IMR-90 (cell line): ENCODE data around the gene MEGF10. TPM values are rescaled to one million over a fixed set of nuclear protein-coding genes. Genes with fewer than 3 reads are reported as not detected.

Source experiments
- ATAC-seq: fragments of 200-7000 bp; cut with Tn5 transposase; 2 replicates; pipeline ENCODE4 v1.9.1; 2020; ENCODE audit warnings: low read depth, mild to moderate bottlenecking, moderate library complexity
- BruUV-seq: library from RNA; stranded (reverse); fragments of 400-500 nt; replicated peaks from 2 replicates; lab custom pipeline; 2021; lab: Mats Ljungman, UMichigan
- CTCF ChIA-PET: fragments of 300-600 bp; formaldehyde crosslinking; extraction: SDS; loops from one replicate; lab custom pipeline; 2021; ENCODE audit warnings: antibody characterized with exemption; lab: Yijun Ruan, JAX
- POLR2A ChIA-PET: fragments of 300-600 bp; sonication (Branson Sonifier 250); formaldehyde crosslinking; loops from one replicate; lab custom pipeline; 2022; ENCODE audit warnings: antibody characterized with exemption; ENCODE audit not compliant: unreplicated experiment; lab: Charles Lee
- DNase-seq: peaks from one replicate; pipeline ENCODE4 v3.0.0; 2013
- H2AFZ ChIP-seq: replicated peaks from 2 replicates; pipeline ENCODE3; 2013; ENCODE audit warnings: low read length, mild to moderate bottlenecking; ENCODE audit not compliant: poor library complexity
- H2AK5ac ChIP-seq: 2 replicates; pipeline ENCODE4 v1.6.1; 2013; ENCODE audit warnings: low read depth, low read length, inconsistent platforms
- H2AK9ac ChIP-seq: replicated peaks from 2 replicates; pipeline ENCODE3; 2013; ENCODE audit warnings: mild to moderate bottlenecking, low read depth, low read length, moderate library complexity; ENCODE audit not compliant: poor library complexity
- H2BK120ac ChIP-seq: 2 replicates; pipeline ENCODE4 v1.6.1; 2013; ENCODE audit warnings: low read depth, low read length, inconsistent platforms
- H2BK15ac ChIP-seq: 3 replicates; pipeline ENCODE4 v1.6.1; 2013; ENCODE audit warnings: low read depth, low read length, inconsistent platforms
- H2BK20ac ChIP-seq: 2 replicates; pipeline ENCODE4 v1.6.1; 2013; ENCODE audit warnings: low read depth, mild to moderate bottlenecking, inconsistent platforms, low read length, moderate library complexity
- H2BK5ac ChIP-seq: 2 replicates; pipeline ENCODE4 v1.6.1; 2013; ENCODE audit warnings: mild to moderate bottlenecking, low read depth, low read length, inconsistent platforms; ENCODE audit not compliant: poor library complexity, severe bottlenecking
- H3K14ac ChIP-seq: replicated peaks from 2 replicates; pipeline ENCODE4 v1.6.1; 2013; ENCODE audit warnings: low read depth, low read length, inconsistent platforms
- H3K18ac ChIP-seq: 2 replicates; pipeline ENCODE4 v1.6.1; 2013; ENCODE audit warnings: low read depth, low read length, control low read depth
- H3K23ac ChIP-seq: 2 replicates; pipeline ENCODE4 v1.6.1; 2013; ENCODE audit warnings: low read depth, low read length, inconsistent platforms
- H3K27ac ChIP-seq: 2 replicates; pipeline ENCODE4 v1.5.1; 2013; ENCODE audit warnings: mild to moderate bottlenecking, control low read depth, low read length; ENCODE audit not compliant: insufficient read depth
- H3K27me3 ChIP-seq: 2 replicates; pipeline ENCODE4 v1.6.1; 2013; ENCODE audit warnings: low read length; ENCODE audit not compliant: control insufficient read depth, insufficient read depth
- H3K36me3 ChIP-seq: 2 replicates; pipeline ENCODE4 v1.6.1; 2013; ENCODE audit warnings: low read length, mixed read lengths; ENCODE audit not compliant: control insufficient read depth, insufficient read depth
- H3K4ac ChIP-seq: 2 replicates; pipeline ENCODE4 v1.6.1; 2013; ENCODE audit warnings: low read depth, low read length, inconsistent platforms
- H3K4me1 ChIP-seq: 2 replicates; pipeline ENCODE4 v1.6.1; 2013; ENCODE audit warnings: low read length, mixed read lengths; ENCODE audit not compliant: control insufficient read depth, insufficient read depth
- H3K4me2 ChIP-seq: 2 replicates; pipeline ENCODE4 v1.6.1; 2013; ENCODE audit warnings: low read depth, mild to moderate bottlenecking, control low read depth, low read length, moderate library complexity
- H3K4me3 ChIP-seq: 2 replicates; pipeline ENCODE4 v1.5.1; 2013; ENCODE audit warnings: low read depth, mild to moderate bottlenecking, control low read depth, low read length, moderate library complexity; ENCODE audit not compliant: insufficient read depth
- H3K56ac ChIP-seq: 2 replicates; pipeline ENCODE4 v1.6.1; 2013; ENCODE audit warnings: low read length, inconsistent platforms; ENCODE audit not compliant: insufficient read depth; ENCODE audit errors: extremely low read depth
- H3K79me1 ChIP-seq, 2 experiments: 2 replicates each; pipeline ENCODE4 v1.6.1; 2013; ENCODE audit warnings: low read length in 2 of 2, inconsistent platforms in 1 of 2, low read depth in 1 of 2
- H3K9ac ChIP-seq: 2 replicates; pipeline ENCODE4 v1.6.1; 2013; ENCODE audit warnings: low read depth, low read length, control low read depth
- H3K9me1 ChIP-seq: 2 replicates; pipeline ENCODE4 v1.6.1; 2013; ENCODE audit warnings: low read length, inconsistent platforms; ENCODE audit not compliant: insufficient read depth
- H3K9me3 ChIP-seq: 2 replicates; pipeline ENCODE4 v1.6.1; 2013; ENCODE audit warnings: low read length; ENCODE audit not compliant: control insufficient read depth, insufficient read depth
- H4K20me1 ChIP-seq: 2 replicates; pipeline ENCODE4 v1.6.1; 2013; ENCODE audit warnings: low read length, inconsistent platforms; ENCODE audit not compliant: insufficient read depth
- H4K5ac ChIP-seq: 2 replicates; pipeline ENCODE4 v1.6.1; 2013; ENCODE audit warnings: mild to moderate bottlenecking, low read depth, low read length, control low read depth
- H4K8ac ChIP-seq, 2 experiments: 2 replicates each; pipeline ENCODE4 v1.6.1; 2013; ENCODE audit warnings: low read depth in 2 of 2, low read length in 2 of 2, control low read depth in 1 of 2, inconsistent platforms in 1 of 2
- H4K91ac ChIP-seq: 2 replicates; pipeline ENCODE4 v1.6.1; 2013; ENCODE audit warnings: low read depth, low read length, inconsistent platforms; ENCODE audit not compliant: insufficient read depth
- BHLHE40 ChIP-seq: fragments of 150-350 bp; IDR thresholded peaks from 2 replicates; pipeline ENCODE4 v1.6.1; 2016; ENCODE audit warnings: mild to moderate bottlenecking, low read depth, low read length
- CEBPB ChIP-seq: IDR thresholded peaks from 2 replicates; pipeline ENCODE4 v1.6.1; 2012; ENCODE audit warnings: low read depth, low read length, improper control_type of control experiment
- CHD1 ChIP-seq: IDR thresholded peaks from 2 replicates; pipeline ENCODE4 v1.6.1; 2012; ENCODE audit warnings: low read depth, low read length, improper control_type of control experiment
- CTCF ChIP-seq: conservative IDR thresholded peaks from 2 replicates; pipeline ENCODE4 v1.5.1; 2012; ENCODE audit warnings: mild to moderate bottlenecking, low read depth, low read length, improper control_type of control experiment
- ELK1 ChIP-seq: fragments of 150-350 bp; IDR thresholded peaks from 2 replicates; pipeline ENCODE4 v1.6.1; 2016; ENCODE audit warnings: low read depth, mild to moderate bottlenecking, low read length, moderate library complexity, borderline replicate concordance
- FOS ChIP-seq: fragments of 150-350 bp; IDR thresholded peaks from 2 replicates; pipeline ENCODE4 v1.6.1; 2016; ENCODE audit warnings: low read depth, low read length
- MAFK ChIP-seq: IDR thresholded peaks from 2 replicates; pipeline ENCODE4 v1.6.1; 2012; ENCODE audit warnings: low read depth, low read length, improper control_type of control experiment
- MAZ ChIP-seq: IDR thresholded peaks from 2 replicates; pipeline ENCODE4 v1.6.1; 2012; ENCODE audit warnings: low read depth, mild to moderate bottlenecking, low read length, improper control_type of control experiment, moderate library complexity, borderline replicate concordance
- MXI1 ChIP-seq: IDR thresholded peaks from 2 replicates; pipeline ENCODE4 v1.6.1; 2012; ENCODE audit warnings: low read depth, mild to moderate bottlenecking, low read length, moderate library complexity, borderline replicate concordance
- NFE2L2 ChIP-seq: fragments of 150-350 bp; IDR thresholded peaks from 2 replicates; pipeline ENCODE4 v1.6.1; 2016; ENCODE audit warnings: low read depth, mild to moderate bottlenecking, low read length
- POLR2A ChIP-seq: IDR thresholded peaks from 2 replicates; pipeline ENCODE4 v1.6.1; 2012; ENCODE audit warnings: mild to moderate bottlenecking, low read depth, low read length
- RAD21 ChIP-seq: IDR thresholded peaks from 2 replicates; pipeline ENCODE4 v1.6.1; 2012; ENCODE audit warnings: low read length, improper control_type of control experiment
- RCOR1 ChIP-seq: IDR thresholded peaks from 2 replicates; pipeline ENCODE4 v1.6.1; 2012; ENCODE audit warnings: mild to moderate bottlenecking, low read length, improper control_type of control experiment; ENCODE audit not compliant: insufficient replicate concordance
- RFX5 ChIP-seq: IDR thresholded peaks from 2 replicates; pipeline ENCODE4 v1.8.0; 2012; ENCODE audit warnings: low read depth, mild to moderate bottlenecking, low read length, moderate library complexity
- SMC3 ChIP-seq: fragments of 150-350 bp; IDR thresholded peaks from 2 replicates; pipeline ENCODE4 v1.6.1; 2016; ENCODE audit warnings: low read depth, mild to moderate bottlenecking, antibody characterized with exemption, low read length, moderate library complexity
- USF2 ChIP-seq: fragments of 150-350 bp; IDR thresholded peaks from 2 replicates; pipeline ENCODE4 v1.6.1; 2017; ENCODE audit warnings: mild to moderate bottlenecking, antibody characterized with exemption, low read length, low read depth
- WGBS, 2 experiments: methylation state at CpG; one replicate each; pipeline versions ENCODE4 v1.1.5 to v1.1.7; 2013; ENCODE audit warnings: missing lambda C conversion rate in 2 of 2; ENCODE audit not compliant: insufficient read length in 1 of 2; ENCODE audit errors: extremely low coverage in 2 of 2; 5-methylcytosine and 5-hydroxymethylcytosine counted together
- dilution Hi-C: fragments of 300-500 bp; cut with HindIII; formaldehyde crosslinking; loops from one replicate; pipeline ENCODE4 v1.14.3; 2018; ENCODE audit warnings: low sequenced_read_pairs; ENCODE audit not compliant: unreplicated experiment
- in situ Hi-C: fragments of 300-500 bp; cut with MboI; formaldehyde crosslinking; loops from 3 replicates; pipeline ENCODE4 v1.14.3; 2019; ENCODE audit warnings: low sequenced_read_pairs, inconsistent platforms, mixed read lengths
- intact Hi-C: fragments of 100-400 bp; cut with micrococcal nuclease; formaldehyde crosslinking; loops from 2 replicates; pipeline ENCODE4 v1.10.0; 2022
- polyA plus RNA-seq, 3 experiments: library from polyadenylated mRNA; depleted of rRNA; stranded (reverse); fragments of >200 nt; gene quantifications; 2 replicates each; pipeline ENCODE4 v1.2.3, GENCODE V29; 2012; ENCODE audit warnings: low replicate concordance in 1 of 3
- total RNA-seq: library from RNA; depleted of rRNA; stranded (reverse); fragments of >200 nt; gene quantifications from 2 replicates; pipeline ENCODE4 v1.2.3, GENCODE V29; 2012

The MEGF10 gene
- total and polyA plus RNA-seq, 2 of the 4 experiments (the other 2 are of a cell fraction): not detected

DNA sequence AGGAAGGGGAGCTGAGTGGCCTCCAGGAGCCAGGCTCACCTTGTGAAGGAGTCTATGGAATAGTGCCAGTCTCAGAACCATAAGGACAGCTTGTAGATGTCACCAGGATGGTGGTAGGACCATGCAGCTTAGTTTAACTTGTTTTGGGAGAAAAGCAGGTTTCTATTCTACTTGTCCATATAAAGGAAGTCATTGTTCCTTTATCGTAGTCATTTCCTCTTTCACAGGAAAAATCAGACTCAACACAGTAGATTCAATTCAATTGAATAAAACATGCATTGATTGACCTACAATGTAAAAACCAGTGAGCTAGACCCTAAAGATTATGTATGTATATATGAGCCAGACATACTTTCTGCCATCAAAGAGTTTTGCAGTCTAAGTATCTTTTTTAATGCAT, 53.3 kb downstream of the MEGF10 start:
- H3K36me3 ChIP-seq: no peaks in the 10 kb centered on the region
- no peak overlapping the region for H3K4ac ChIP-seq
- H2BK120ac ChIP-seq: no peak overlapping the region
- no peak overlapping the region for H4K8ac ChIP-seq
- no peak overlapping the region for H3K23ac ChIP-seq
- dilution Hi-C loops (no loop called here), intact Hi-C loops (no loop called here), in situ Hi-C loops (no loop called here)
- H4K20me1 ChIP-seq: no peaks in the 10 kb centered on the region
- BruUV-seq: no TSS peak
- H3K4me1 ChIP-seq: no peaks in the 10 kb centered on the region
- ChIA-PET POLR2A (no interaction called here), CTCF (interaction anchor here (0.7 kb wide), 1 partner anchor 109 kb away, joined by 4 read pairs; no protein-coding TSS in a partner anchor)
- no peaks in the 10 kb centered on the region for H3K79me1 ChIP-seq
- H2BK20ac ChIP-seq: no peak overlapping the region
- no peaks in the 10 kb centered on the region for H3K9me1 ChIP-seq
- H3K56ac ChIP-seq: no peak overlapping the region
- peaks cover 11% of the 10 kb centered on the region for H3K27me3 ChIP-seq
- no peaks in the 10 kb centered on the region for H3K9me3 ChIP-seq
- DNase-seq: no peak
- no peak overlapping the region for H2AK9ac ChIP-seq
- no peak overlapping the region for H3K4me2 ChIP-seq
- no peak overlapping the region for H4K91ac ChIP-seq
- WGBS, 2 experiments: no CpG with 5 or more reads among the region's 1 CpG
- no peak overlapping the region for H3K27ac ChIP-seq
- no peak overlapping the region for H3K14ac ChIP-seq
- no peak overlapping the region for H3K18ac ChIP-seq
- no peak overlapping the region for H3K9ac ChIP-seq
- no peak overlapping the region for H2AK5ac ChIP-seq
- H2BK5ac ChIP-seq: no peak overlapping the region
- H2BK15ac ChIP-seq: no peak overlapping the region
- no peak overlapping the region for H4K5ac ChIP-seq
- H2AFZ ChIP-seq: no peak overlapping the region
- no peak for ATAC-seq
- no peak for TF ChIP-seq CTCF
- no peak for TF ChIP-seq USF2
- no peak for TF ChIP-seq MAFK
- no peak for TF ChIP-seq MAZ
- TF ChIP-seq NFE2L2: no peak
- TF ChIP-seq RAD21: no peak
- TF ChIP-seq BHLHE40: no peak
- no peak for TF ChIP-seq POLR2A
- TF ChIP-seq MXI1: no peak
- TF ChIP-seq FOS: no peak
- TF ChIP-seq CEBPB: no peak
- TF ChIP-seq CHD1: no peak
- no peak for TF ChIP-seq ELK1
- TF ChIP-seq RCOR1: no peak
- no peak for TF ChIP-seq RFX5
- no peak for TF ChIP-seq SMC3
- no peak overlapping the region for H3K4me3 ChIP-seq
